Hippocampal formation (tissue), 2 donors: ENCODE measurements around the gene SIM1.
"Not testable (repeated sequence)": the region's sequence is repeated elsewhere in the genome, so short reads cannot be mapped to it uniquely, and the experiment has no call there.

Source experiments
- DNase-seq, 2 donors: peaks; one replicate each; lab custom pipeline; 2025; lab: John Stamatoyannopoulos, UW

Gene SIM1

GRCh38 chr6:100354736-100355641, 109.7 kb downstream of the SIM1 start:
- not testable (repeated sequence) for DNase-seq

GRCh38 chr6:100353276-100354015, 111.3 kb downstream of the SIM1 start:
- DNase-seq = no peak

GRCh38 chr6:100350139-100350538, 114.6 kb downstream of the SIM1 start:
- no peak for DNase-seq

- DNase-seq = no peak
Measured at GRCh38 chr6:100349366-100349765, 115.4 kb downstream of the SIM1 start.

GRCh38 chr6:100347901-100348550, 116.7 kb downstream of the SIM1 start:
- no peak for DNase-seq

- DNase-seq = no peak
Measured at GRCh38 chr6:100346828-100347227, 117.9 kb downstream of the SIM1 start.

GRCh38 chr6:100346203-100346602, 118.5 kb downstream of the SIM1 start:
- no peak for DNase-seq

- no peak for DNase-seq
Measured at GRCh38 chr6:100344761-100345160, 120.0 kb downstream of the SIM1 start.

GRCh38 chr6:100344321-100344720, 120.4 kb downstream of the SIM1 start:
- DNase-seq = no peak

GRCh38 chr6:100343316-100344077, 121.2 kb downstream of the SIM1 start:
- DNase-seq = no peak

GRCh38 chr6:100342830-100343229, 121.9 kb downstream of the SIM1 start:
- no peak for DNase-seq

GRCh38 chr6:100339574-100340255, 125.0 kb downstream of the SIM1 start:
- no peak for DNase-seq

GRCh38 chr6:100338090-100338489, 126.6 kb downstream of the SIM1 start:
- DNase-seq = no peak

- no peak for DNase-seq
Measured at GRCh38 chr6:100336876-100337275, 127.8 kb downstream of the SIM1 start.

GRCh38 chr6:100335991-100336390, 128.7 kb downstream of the SIM1 start:
- DNase-seq = no peak
